GM18498 (cell line): ENCODE data around the gene SCGB2A2.

ENCODE experiments used
- ATAC-seq: cut with Tn5 transposase; IDR thresholded peaks from one replicate; pipeline ENCODE4 v1.9.1; 2021; ENCODE audit warnings: mild to moderate bottlenecking, moderate library complexity; ENCODE audit not compliant: unreplicated experiment

Gene SCGB2A2

GRCh38 chr11:62269654-62270278, at the start of gene SCGB2A2:
Gene SCGB2A2, plus strand, starts transcription at chr11:62270158. Its CDS starts 59 bp downstream, at chr11:62270217.
- ATAC-seq: no peak

DNA sequence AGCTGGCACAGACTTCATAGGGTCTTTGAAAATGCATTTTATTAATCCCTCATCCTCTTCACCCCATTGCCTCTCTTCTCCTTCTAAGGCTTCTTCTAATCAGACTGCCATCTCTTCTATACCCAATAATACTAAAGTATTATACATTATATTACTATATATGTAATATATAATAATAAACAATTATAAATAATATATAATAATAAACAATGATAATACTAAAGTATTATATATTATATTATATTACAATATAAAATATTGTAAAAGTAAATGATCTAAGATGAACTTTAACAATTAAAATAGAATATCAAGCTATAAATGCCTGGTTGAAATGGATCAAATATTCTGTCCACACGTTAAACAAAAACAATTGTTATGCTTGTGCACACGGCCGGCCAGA, 48.5 kb upstream of the SCGB2A2 start:
- ATAC-seq: no peak

DNA sequence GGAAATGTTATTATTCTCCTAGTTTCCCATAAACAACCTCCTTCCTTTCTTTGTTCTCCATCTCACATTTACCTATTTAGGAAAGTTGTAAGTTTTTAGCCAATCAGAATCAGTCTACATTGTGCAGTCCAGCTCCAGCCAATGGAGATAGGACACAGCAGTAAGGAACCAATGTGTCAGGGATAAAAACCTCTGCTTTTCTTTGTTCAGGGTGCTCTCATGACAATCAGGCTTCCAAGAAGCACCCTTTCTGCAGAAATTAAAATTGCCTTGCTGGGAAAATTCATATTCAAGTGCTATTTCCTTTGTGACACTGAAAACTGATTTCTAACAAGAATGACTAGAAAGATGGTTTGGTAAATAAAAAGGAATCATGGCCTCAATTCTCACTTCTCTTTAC, 46.9 kb upstream of the SCGB2A2 start:
- ATAC-seq: no peak

- ATAC-seq: no peak
Measured at GRCh38 chr11:62233730-62234129, 36.2 kb upstream of the SCGB2A2 start.

- no peak for ATAC-seq
Measured at GRCh38 chr11:62236187-62236586, 33.8 kb upstream of the SCGB2A2 start.

DNA sequence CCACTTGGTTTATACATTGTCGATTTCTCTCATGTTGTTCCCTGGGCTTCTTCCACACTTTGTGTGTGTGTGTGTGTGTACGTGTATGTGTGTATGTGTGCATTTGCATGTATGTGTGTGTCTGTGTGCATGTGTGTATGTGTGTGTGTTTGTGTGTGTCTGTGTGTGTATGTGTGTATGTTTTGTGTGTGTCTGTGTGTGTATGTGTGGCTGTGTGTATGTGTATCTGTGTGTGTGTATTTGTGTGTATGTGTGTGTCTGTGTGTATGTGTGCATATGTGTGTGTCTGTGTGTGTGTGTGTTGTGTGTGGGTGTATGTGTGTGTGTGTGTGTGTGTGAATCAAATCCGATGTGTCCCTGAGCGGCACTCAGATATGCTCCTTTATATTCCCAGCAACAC, 32.5 kb upstream of the SCGB2A2 start:
- no peak for ATAC-seq

- ATAC-seq: no peak
Measured at GRCh38 chr11:62238151-62238550, 31.8 kb upstream of the SCGB2A2 start.

DNA sequence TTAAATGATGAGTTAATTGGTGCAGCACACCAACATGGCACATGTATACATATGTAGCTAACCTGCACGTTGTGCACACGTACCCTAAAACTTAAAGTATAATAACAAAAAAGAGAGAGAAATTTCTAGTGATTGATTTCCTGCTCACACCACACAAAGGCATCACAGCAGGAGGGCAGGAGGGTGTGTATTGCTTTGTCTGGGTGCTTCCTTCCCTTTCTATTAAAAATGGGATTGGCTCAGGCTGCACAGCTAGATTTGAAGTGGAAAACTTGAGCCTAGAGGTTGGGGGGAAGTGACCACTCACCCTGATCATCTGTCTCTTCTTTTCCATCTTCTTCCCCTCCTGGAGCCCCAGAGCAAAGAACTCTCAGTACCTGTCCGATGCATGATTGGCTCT, 28.9 kb upstream of the SCGB2A2 start:
- no peak for ATAC-seq

GRCh38 chr11:62242021-62242420, 27.9 kb upstream of the SCGB2A2 start, which contains the start of gene SCGB1D2:
Gene SCGB1D2, plus strand, starts transcription at chr11:62242239. Its CDS starts 69 bp downstream, at chr11:62242308.
- ATAC-seq: no peak

DNA sequence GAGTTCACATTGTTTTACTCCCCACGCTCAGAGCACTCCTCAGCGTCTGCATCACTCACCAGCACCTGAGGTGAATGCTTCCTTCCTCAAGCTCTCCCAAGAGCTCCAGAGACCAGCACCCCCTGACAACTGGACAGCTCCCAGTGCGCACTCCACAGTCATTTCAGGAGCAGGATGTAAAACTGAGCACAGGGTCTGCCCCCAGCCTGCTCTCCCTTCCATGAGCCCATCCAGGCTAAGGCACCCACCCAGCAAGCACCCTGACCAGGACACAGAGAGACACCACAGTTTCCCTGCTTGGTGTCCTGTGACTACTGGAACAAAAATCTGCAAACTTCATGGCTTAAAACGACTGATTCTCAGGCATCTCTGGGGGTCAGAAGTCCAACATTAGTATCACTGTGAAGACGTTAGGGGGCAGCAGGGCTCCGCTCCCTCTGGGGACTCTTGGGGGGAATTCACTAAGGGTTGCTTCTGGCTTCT, 24.6 kb upstream of the SCGB2A2 start:
- no peak for ATAC-seq

- ATAC-seq: no peak
Measured at GRCh38 chr11:62251698-62252097, 18.3 kb upstream of the SCGB2A2 start.

DNA sequence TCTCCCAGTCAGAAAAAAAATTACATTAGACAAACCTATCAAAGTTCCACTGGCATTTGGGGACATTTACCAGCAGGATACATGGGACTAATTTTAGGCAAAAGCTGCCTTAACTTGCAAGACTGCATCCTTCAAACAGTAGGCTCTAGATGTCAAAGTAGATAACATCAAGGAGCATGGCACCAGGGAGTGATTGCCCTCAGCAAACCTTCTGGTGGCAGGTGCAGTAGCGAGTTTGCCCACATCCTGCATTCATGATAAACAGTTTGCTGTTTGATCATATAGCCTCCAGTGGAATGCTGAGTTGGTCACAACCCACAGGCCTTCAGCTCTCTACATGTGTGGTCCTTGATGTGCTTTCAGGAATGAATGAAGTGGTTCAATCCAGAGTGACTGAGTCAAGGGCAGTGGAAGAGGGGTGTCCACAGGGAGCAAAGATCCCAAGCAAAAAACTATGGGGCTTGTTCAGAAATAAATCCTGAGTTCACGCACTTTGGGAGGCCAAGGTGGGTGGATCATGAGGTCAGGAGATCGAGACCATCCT, 15.9 kb upstream of the SCGB2A2 start:
- no peak for ATAC-seq

DNA sequence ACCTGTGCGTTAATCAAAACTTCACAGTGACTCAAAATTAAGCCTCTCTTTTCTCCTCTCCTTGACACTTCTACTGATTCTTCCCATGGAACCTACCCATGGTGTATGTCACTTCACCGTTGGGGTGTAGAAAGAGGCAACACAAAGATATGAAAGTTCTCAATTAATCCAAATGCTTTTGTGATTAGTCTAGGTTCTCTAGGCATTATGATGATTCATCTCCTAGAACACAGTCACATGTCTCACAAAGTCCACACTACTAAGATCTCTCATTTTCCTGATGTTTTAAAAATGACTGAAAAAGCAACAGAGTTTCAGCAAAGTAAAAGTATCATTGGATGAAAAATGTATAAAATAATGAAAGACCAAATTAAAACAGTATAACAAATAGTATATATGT, 13.7 kb upstream of the SCGB2A2 start:
- ATAC-seq: no peak

GRCh38 chr11:62260261-62260953, 9.6 kb upstream of the SCGB2A2 start:
- no peak for ATAC-seq

GRCh38 chr11:62264004-62264403, 6.0 kb upstream of the SCGB2A2 start:
- no peak for ATAC-seq

- ATAC-seq: no peak
Measured at GRCh38 chr11:62266558-62266957, 3.4 kb upstream of the SCGB2A2 start.

DNA sequence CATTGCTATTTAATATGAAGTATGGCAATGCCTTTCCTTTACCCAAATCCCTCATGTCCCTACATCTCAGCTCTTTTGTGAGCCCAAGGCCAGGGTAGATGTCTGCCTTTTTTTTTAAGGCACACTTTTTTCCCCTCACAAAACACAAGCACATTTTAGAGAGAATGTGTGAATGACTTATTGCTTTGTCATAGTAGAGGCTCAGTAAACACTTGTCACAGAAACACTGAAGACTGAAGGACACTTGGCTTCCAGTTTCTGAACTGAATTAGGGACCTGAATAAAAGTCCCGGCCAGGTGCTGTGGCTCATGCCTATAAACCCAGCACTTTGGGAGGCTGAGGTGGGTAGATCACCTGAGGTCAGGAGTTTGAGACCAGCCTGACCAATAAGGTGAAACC, 2.9 kb upstream of the SCGB2A2 start:
- ATAC-seq: no peak

- ATAC-seq: no peak
Measured at GRCh38 chr11:62267576-62267975, 2.4 kb upstream of the SCGB2A2 start.

GRCh38 chr11:62273284-62273683, 3.3 kb downstream of the SCGB2A2 start:
- ATAC-seq: no peak

- no peak for ATAC-seq
Measured at GRCh38 chr11:62273789-62274275, 3.9 kb downstream of the SCGB2A2 start.

- ATAC-seq: no peak
Measured at GRCh38 chr11:62280452-62280851, 10.5 kb downstream of the SCGB2A2 start.

GRCh38 chr11:62295504-62295903, 25.5 kb downstream of the SCGB2A2 start:
- ATAC-seq: no peak
